ENCODE data around the gene ORC5.

Gene ORC5

GRCh38 chr7:104096683-104097082 is 111.1 kb downstream of the ORC5 start:
- Histone ChIP-seq H3K27me3 (ENCODE audit: control insufficient read depth, insufficient read depth, low read length) (no peaks in the 10 kb centered on the region), H3K36me3 (ENCODE audit: control insufficient read depth, insufficient read depth, low read length) (no peaks in the 10 kb centered on the region), H3K9me3 (ENCODE audit: control insufficient read depth, insufficient read depth, low read depth, low read length) (no peaks in the 10 kb centered on the region), H3K27ac (ENCODE audit: low read depth, low read length) (no peak overlapping the region), H3K9ac (ENCODE audit: low read length) (no peak overlapping the region), H3K4me1 (ENCODE audit: control insufficient read depth, insufficient read depth, low read length) (peaks cover 10% of the 10 kb centered on the region; the same call in 1 of the 2 replicates), H3K4me3 (ENCODE audit: low read depth, low read length) (no peak overlapping the region)

DNA sequence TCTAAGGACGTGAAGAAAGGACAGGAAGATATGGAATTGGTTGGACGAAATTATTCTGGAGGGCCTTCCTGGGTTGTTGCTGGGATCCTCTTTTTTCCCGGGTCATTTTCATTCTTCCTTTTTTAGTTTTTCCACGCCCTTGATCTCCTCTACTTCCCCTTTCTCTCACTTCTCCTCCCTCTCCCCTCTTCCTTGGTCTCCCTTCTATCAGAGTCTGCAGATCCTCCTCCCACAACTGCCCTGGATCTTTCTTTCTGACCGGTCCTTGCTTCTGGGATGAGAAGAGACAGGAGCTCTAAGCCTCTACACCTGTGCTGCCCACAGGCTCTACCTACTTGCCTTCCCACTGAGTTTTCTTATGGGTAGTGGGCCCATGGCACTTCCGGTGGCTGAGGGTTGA is 114.7 kb downstream of the ORC5 start:
- Histone ChIP-seq H3K9me3 (ENCODE audit: control insufficient read depth, insufficient read depth, low read depth, low read length) (no peaks in the 10 kb centered on the region), H3K27ac (ENCODE audit: low read depth, low read length) (no peak overlapping the region), H3K4me1 (ENCODE audit: control insufficient read depth, insufficient read depth, low read length) (no peaks in the 10 kb centered on the region), H3K36me3 (ENCODE audit: control insufficient read depth, insufficient read depth, low read length) (no peaks in the 10 kb centered on the region), H3K9ac (ENCODE audit: low read length) (no peak overlapping the region), H3K4me3 (ENCODE audit: low read depth, low read length) (no peak overlapping the region), H3K27me3 (ENCODE audit: control insufficient read depth, insufficient read depth, low read length) (no peaks in the 10 kb centered on the region)

DNA sequence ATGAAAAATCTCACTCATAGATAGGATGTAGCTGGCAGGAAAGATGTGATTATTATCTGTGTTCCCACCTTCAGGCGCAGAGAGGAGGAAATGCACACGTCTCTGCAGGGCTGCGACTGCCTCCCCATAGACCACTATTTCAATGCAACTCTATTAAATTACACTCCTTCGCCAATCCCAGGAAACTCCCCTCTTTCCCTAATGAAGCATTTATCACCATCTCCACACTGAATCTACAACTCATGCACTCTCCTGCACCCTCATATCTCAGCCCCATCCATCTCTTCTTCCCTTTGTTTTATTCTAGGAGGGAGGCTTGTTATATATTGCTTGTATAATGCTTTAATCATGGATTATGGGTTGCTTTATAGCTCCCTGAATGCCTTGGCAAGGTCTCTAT is 116.6 kb downstream of the ORC5 start:
- Histone ChIP-seq H3K4me3 (ENCODE audit: low read depth, low read length) (no peak overlapping the region), H3K36me3 (ENCODE audit: control insufficient read depth, insufficient read depth, low read length) (no peaks in the 10 kb centered on the region), H3K27ac (ENCODE audit: low read depth, low read length) (no peak overlapping the region), H3K9me3 (ENCODE audit: control insufficient read depth, insufficient read depth, low read depth, low read length) (no peaks in the 10 kb centered on the region), H3K4me1 (ENCODE audit: control insufficient read depth, insufficient read depth, low read length) (no peaks in the 10 kb centered on the region), H3K27me3 (ENCODE audit: control insufficient read depth, insufficient read depth, low read length) (no peaks in the 10 kb centered on the region), H3K9ac (ENCODE audit: low read length) (no peak overlapping the region)

DNA sequence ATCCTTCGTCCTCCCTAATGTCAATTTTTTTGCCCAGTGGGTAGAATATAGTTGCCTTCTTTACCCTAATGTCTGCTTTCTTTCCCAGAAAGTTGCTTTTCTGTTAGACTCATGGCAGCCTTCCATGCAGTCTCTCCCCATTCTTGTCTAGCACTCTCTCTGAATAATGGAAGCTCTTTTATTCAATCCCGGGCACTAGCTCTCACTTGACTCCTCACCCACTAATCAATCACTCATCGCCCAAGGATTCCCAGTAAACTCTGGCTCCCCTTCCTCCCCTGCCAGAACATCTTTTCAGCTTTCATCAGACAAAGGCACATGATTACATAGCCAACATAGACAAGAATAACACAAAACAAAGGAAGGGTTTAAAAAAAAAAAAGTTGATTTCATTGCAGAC is 118.2 kb downstream of the ORC5 start:
- no peak overlapping the region for H3K9ac ChIP-seq (ENCODE audit: low read length)

GRCh38 chr7:104089061-104089460 is 118.8 kb downstream of the ORC5 start:
- no peaks in the 10 kb centered on the region for H3K36me3 ChIP-seq (ENCODE audit: control insufficient read depth, insufficient read depth, low read length)
- H3K4me3 ChIP-seq (ENCODE audit: low read depth, low read length): no peak overlapping the region
- no peaks in the 10 kb centered on the region for H3K27me3 ChIP-seq (ENCODE audit: control insufficient read depth, insufficient read depth, low read length)
- H3K9ac ChIP-seq (ENCODE audit: low read length): no peak overlapping the region
- H3K27ac ChIP-seq (ENCODE audit: low read depth, low read length): no peak overlapping the region
- H3K4me1 ChIP-seq (ENCODE audit: control insufficient read depth, insufficient read depth, low read length): no peaks in the 10 kb centered on the region
- 0 out of 2 replicates have a peak, but pooled peaks cover 2% of the 10 kb centered on the region for H3K9me3 ChIP-seq (ENCODE audit: control insufficient read depth, insufficient read depth, low read depth, low read length)

More for the DNA sequence above, 118.2 kb downstream of the ORC5 start:
- Histone ChIP-seq H3K36me3 (ENCODE audit: control insufficient read depth, insufficient read depth, low read length) (no peaks in the 10 kb centered on the region), H3K4me3 (ENCODE audit: low read depth, low read length) (no peak overlapping the region), H3K9me3 (ENCODE audit: control insufficient read depth, insufficient read depth, low read depth, low read length) (no peaks in the 10 kb centered on the region), H3K27ac (ENCODE audit: low read depth, low read length) (no peak overlapping the region), H3K4me1 (ENCODE audit: control insufficient read depth, insufficient read depth, low read length) (no peaks in the 10 kb centered on the region), H3K27me3 (ENCODE audit: control insufficient read depth, insufficient read depth, low read length) (no peaks in the 10 kb centered on the region)

All from HUES6 (cell line).